Endothelial cell of umbilical vein (primary cell): ENCODE data around the gene MAD2L2. TPM values are rescaled to one million over a fixed set of nuclear protein-coding genes. Genes with fewer than 3 reads are reported as not detected.

ENCODE experiments used
- BruUV-seq: library from RNA; stranded (reverse); fragments of 400-500 nt; replicated peaks from 2 replicates; lab custom pipeline; 2021; lab: Mats Ljungman, UMichigan
- CTCF ChIA-PET: fragments of 300-600, 350-600 bp; sonication (Branson Sonifier 250); formaldehyde crosslinking; loops from one replicate; lab custom pipeline; 2021; ENCODE audit warnings: antibody characterized with exemption, inconsistent platforms; lab: Charles Lee
- POLR2A ChIA-PET: fragments of 300-600, 350-600 bp; sonication (Branson Sonifier 250); formaldehyde crosslinking; loops from one replicate; lab custom pipeline; 2021; ENCODE audit warnings: antibody characterized with exemption, inconsistent platforms; lab: Charles Lee
- DNase-seq: peaks from one replicate; pipeline ENCODE4 v3.0.0-alpha.2; 2011; ENCODE audit warnings: low read depth, low spot score
- FAIRE-seq: peaks from 2 replicates; lab custom pipeline; 2011; peaks lifted over from hg19 to GRCh38; lab: Jason Lieb, UNC
- H2AFZ ChIP-seq: 2 replicates; pipeline ENCODE4 v1.6.0; 2012; ENCODE audit warnings: low read depth, low read length, control low read depth, inconsistent platforms
- H3K27ac ChIP-seq: 2 replicates; pipeline ENCODE4 v1.5.1; 2011; ENCODE audit warnings: low read depth, mild to moderate bottlenecking, control low read depth, low read length, moderate library complexity; ENCODE audit not compliant: insufficient read depth
- H3K27me3 ChIP-seq, 2 experiments: 2 replicates each; pipeline versions ENCODE4 v1.6.0 to v1.6.1; 2011; ENCODE audit warnings: low read length in 2 of 2, mixed read lengths in 1 of 2; ENCODE audit not compliant: control insufficient read depth in 2 of 2, insufficient read depth in 2 of 2
- H3K36me3 ChIP-seq, 2 experiments: 2 replicates in 1 of 2; 3 replicates in 1 of 2; pipeline ENCODE4 v1.5.1; 2011; ENCODE audit warnings: low read length in 2 of 2, mild to moderate bottlenecking in 1 of 2, moderate library complexity in 1 of 2; ENCODE audit not compliant: control insufficient read depth in 2 of 2, insufficient read depth in 2 of 2; ENCODE audit errors: extremely low read depth in 1 of 2
- H3K4me1 ChIP-seq: 3 replicates; pipeline ENCODE4 v1.5.1; 2011; ENCODE audit warnings: mild to moderate bottlenecking, low read length; ENCODE audit not compliant: control insufficient read depth, insufficient read depth; ENCODE audit errors: extremely low read depth
- H3K4me2 ChIP-seq: 2 replicates; pipeline ENCODE4 v1.6.1; 2011; ENCODE audit warnings: low read length, control low read depth, mixed read lengths; ENCODE audit not compliant: insufficient read depth
- H3K4me3 ChIP-seq, 3 experiments: fragments of 200-600 bp in 1 of 3; sonication (generic), shearing (Covaris generic) in 1 of 3; replicated peaks in 1 of 3; 2 replicates each; pipeline ENCODE4 v1.5.1; 2011 to 2016; ENCODE audit warnings: control low read depth in 3 of 3, low read length in 3 of 3, mild to moderate bottlenecking in 2 of 3, inconsistent platforms in 1 of 3, low read depth in 1 of 3, moderate library complexity in 1 of 3; ENCODE audit not compliant: insufficient read depth in 1 of 3
- H3K79me2 ChIP-seq: 2 replicates; pipeline ENCODE4 v1.6.0; 2012; ENCODE audit warnings: low read length, inconsistent platforms; ENCODE audit not compliant: control insufficient read depth, insufficient read depth
- H3K9ac ChIP-seq: replicated peaks from 2 replicates; pipeline ENCODE3; 2011; ENCODE audit warnings: low read length, control low read depth; ENCODE audit not compliant: insufficient read depth; ENCODE audit errors: extremely low read depth
- H3K9me1 ChIP-seq: replicated peaks from 3 replicates; pipeline ENCODE4 v1.6.0; 2011; ENCODE audit warnings: mild to moderate bottlenecking, low read length; ENCODE audit not compliant: control insufficient read depth, insufficient read depth; ENCODE audit errors: extremely low read depth
- H3K9me3 ChIP-seq: replicated peaks from 2 replicates; pipeline ENCODE4 v1.5.1; 2012; ENCODE audit warnings: low read length, inconsistent platforms; ENCODE audit not compliant: control insufficient read depth, insufficient read depth
- H4K20me1 ChIP-seq: replicated peaks from 2 replicates; pipeline ENCODE3; 2011; ENCODE audit warnings: mild to moderate bottlenecking, low read length; ENCODE audit not compliant: control insufficient read depth, insufficient read depth; ENCODE audit errors: extremely low read depth
- CTCF ChIP-seq, 2 donors: IDR thresholded peaks; 1 replicate in 1 of 2; 2 replicates in 1 of 2; pipeline ENCODE4 v1.5.1; 2011; ENCODE audit warnings: low read length in 2 of 2, mild to moderate bottlenecking in 2 of 2, moderate library complexity in 2 of 2, control low read depth in 1 of 2, inconsistent platforms in 1 of 2, low read depth in 1 of 2; ENCODE audit not compliant: insufficient read depth in 1 of 2; ENCODE audit errors: extremely low read depth in 1 of 2
- FOS ChIP-seq: IDR thresholded peaks from 2 replicates; pipeline ENCODE4 v1.6.1; 2011; ENCODE audit warnings: mild to moderate bottlenecking, low read length, moderate library complexity, borderline replicate concordance; ENCODE audit not compliant: insufficient read depth
- GATA2 ChIP-seq: IDR thresholded peaks from 2 replicates; pipeline ENCODE4 v1.7.0; 2011; ENCODE audit warnings: low read depth, mild to moderate bottlenecking, moderate library complexity, mixed read lengths, low read length; ENCODE audit not compliant: insufficient read length, insufficient read depth
- MAX ChIP-seq: IDR thresholded peaks from 2 replicates; pipeline ENCODE4 v1.6.1; 2011; ENCODE audit not compliant: insufficient read depth, insufficient read length
- POLR2A ChIP-seq: IDR thresholded peaks from 2 replicates; pipeline ENCODE4 v1.6.1; 2012; ENCODE audit warnings: low read depth, mild to moderate bottlenecking, control low read depth, low read length
- POLR2AphosphoS5 ChIP-seq: IDR thresholded peaks from 2 replicates; pipeline ENCODE4 v1.6.1; 2012; ENCODE audit warnings: low read depth, mild to moderate bottlenecking, control low read depth, low read length, moderate library complexity; ENCODE audit not compliant: insufficient read depth
- dilution Hi-C: fragments of 300-500 bp; cut with MboI; formaldehyde crosslinking; loops from one replicate; pipeline ENCODE4 v1.15.0; 2019; ENCODE audit warnings: low sequenced_read_pairs; ENCODE audit not compliant: extremely low pct_ligation_motif_present
- intact Hi-C: fragments of 100-400 bp; cut with micrococcal nuclease; formaldehyde crosslinking; loops from one replicate; pipeline ENCODE4 v1.10.0; 2022
- polyA plus RNA-seq, 4 experiments: library from polyadenylated mRNA; depleted of rRNA in 3 of 4; stranded (reverse) in 3 of 4; unstranded in 1 of 4; fragments of >200 nt; gene quantifications; 2 replicates each; pipeline versions ENCODE4 v1.2.1 to v1.2.3, GENCODE V29; 2011 to 2012; ENCODE audit warnings: missing spikeins in 1 of 4
- total RNA-seq: library from RNA; stranded (reverse); gene quantifications from 2 replicates; pipeline ENCODE4 v1.2.3, GENCODE V29; 2021

MAD2L2 gene
- total and polyA plus RNA-seq, 2 donors (not counting 3 experiments of a cell fraction or from before 2014, with no cell fraction given), result 35.9 to 74.2 TPM

- Histone ChIP-seq H3K4me3 (no peak overlapping the region), H3K4me1 (no peaks in the 10 kb centered on the region), H3K27ac (no peak overlapping the region), H3K36me3 (no peaks in the 10 kb centered on the region), H3K9me3 (no peaks in the 10 kb centered on the region), H3K4me2 (no peak overlapping the region), H3K9ac (no peak overlapping the region), H4K20me1 (no peaks in the 10 kb centered on the region), H3K27me3 (no peaks in the 10 kb centered on the region), H3K79me2 (no peaks in the 10 kb centered on the region), H2AFZ (no peak overlapping the region), H3K9me1 (no peaks in the 10 kb centered on the region)
- no peak for FAIRE-seq
- ChIA-PET POLR2A (interaction anchor here (1.2 kb wide), 1 partner anchor 608 kb away, joined by 3 read pairs; no protein-coding TSS in a partner anchor), CTCF (interaction anchor here (0.6 to 12.8 kb wide), 40 partner anchors 8 to 614 kb away, joined by 3 to 373 read pairs (median 4); partner anchors contain the start of genes AGTRAP, ANGPTL7, FBXO2 and FBXO44)
- dilution Hi-C loops (no loop called here), intact Hi-C loops (no loop called here)
- DNase-seq, result no peak
- no TSS peak for BruUV-seq
- TF ChIP-seq POLR2AphosphoS5, result no peak
- TF ChIP-seq GATA2, result no peak
- TF ChIP-seq POLR2A, result no peak
- TF ChIP-seq MAX, result no peak
- no peak for TF ChIP-seq CTCF (IDR thresholded peaks at IDR 0.05; ENCODE audit: extremely low read depth in 1 of 2, insufficient read depth in 1 of 2, low read depth in 1 of 2, low read length in 2 of 2)
- no peak for TF ChIP-seq FOS
Observed at GRCh38 chr1:11645270-11645669, 35.7 kb downstream of the MAD2L2 start.
